ENCODE measurements around the gene TTLL8.

Gene TTLL8

DNA sequence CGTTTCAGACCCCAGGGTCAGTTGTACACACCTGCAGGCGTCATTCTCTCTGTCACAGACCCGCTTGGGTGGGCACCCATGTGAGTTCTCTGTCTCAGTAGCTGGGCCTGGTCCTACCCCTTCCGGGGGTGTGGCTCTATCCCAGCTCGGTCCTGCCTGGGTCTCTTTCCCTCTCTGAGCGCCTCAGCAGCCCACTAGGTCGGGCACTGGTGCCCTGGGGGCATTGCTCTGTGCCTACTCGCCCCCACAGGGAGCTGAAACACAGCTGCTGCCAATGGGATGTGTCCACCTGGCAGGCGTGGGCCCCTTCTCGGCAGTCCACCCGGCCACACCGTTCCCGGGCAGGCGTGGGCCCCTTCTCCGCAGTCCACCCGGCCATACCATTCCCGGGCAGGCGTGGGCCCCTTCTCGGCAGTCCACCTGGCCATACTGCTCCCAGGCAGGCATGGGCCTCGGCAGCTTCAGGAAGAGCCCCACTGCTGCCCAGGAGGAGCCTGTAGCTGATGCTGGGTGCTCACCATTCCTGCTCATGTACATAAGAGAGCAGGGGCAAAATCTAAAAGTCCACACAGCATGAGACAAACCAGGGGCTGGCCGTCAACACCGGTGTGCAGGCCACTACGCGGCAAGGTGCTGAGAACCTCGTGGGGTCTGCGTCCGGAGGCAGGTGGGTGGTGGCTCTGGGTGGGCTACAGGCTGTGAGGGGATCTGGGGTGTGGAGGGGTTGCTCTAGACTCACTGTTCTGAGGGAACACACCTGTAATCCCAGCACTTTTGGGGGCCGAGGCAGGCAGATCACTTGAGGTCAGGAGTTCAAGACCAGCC, 14.8 kb upstream of the TTLL8 start:
- H3F3A ChIP-seq (ENCODE audit: insufficient read depth, low read length), result no peaks in the 10 kb centered on the region
- no peaks in the 10 kb centered on the region for H3K9me2 ChIP-seq (replicated peaks; ENCODE audit: insufficient read depth, low read length)
- no peak overlapping the region for H2AFZ ChIP-seq (ENCODE audit: low read length)
- H3K36me3 ChIP-seq (replicated peaks; ENCODE audit: insufficient read depth, low read length), result no peaks in the 10 kb centered on the region
- no peaks in the 10 kb centered on the region for H3K9me3 ChIP-seq (replicated peaks; ENCODE audit: insufficient read depth, low read length)
- H3K79me2 ChIP-seq (ENCODE audit: low read length), result no peaks in the 10 kb centered on the region
- no peak overlapping the region for H3K27ac ChIP-seq (ENCODE audit: low read length)
- no peak overlapping the region for H3K4me2 ChIP-seq (ENCODE audit: low read depth, low read length)
- no peak overlapping the region for H3K9ac ChIP-seq (ENCODE audit: low read length)
- no peak for DNase-seq
- TF ChIP-seq EZH2 (optimal IDR thresholded peaks at IDR 0.05; ENCODE audit: low read depth, low read length), result no peak
- TF ChIP-seq, protein P1, sequence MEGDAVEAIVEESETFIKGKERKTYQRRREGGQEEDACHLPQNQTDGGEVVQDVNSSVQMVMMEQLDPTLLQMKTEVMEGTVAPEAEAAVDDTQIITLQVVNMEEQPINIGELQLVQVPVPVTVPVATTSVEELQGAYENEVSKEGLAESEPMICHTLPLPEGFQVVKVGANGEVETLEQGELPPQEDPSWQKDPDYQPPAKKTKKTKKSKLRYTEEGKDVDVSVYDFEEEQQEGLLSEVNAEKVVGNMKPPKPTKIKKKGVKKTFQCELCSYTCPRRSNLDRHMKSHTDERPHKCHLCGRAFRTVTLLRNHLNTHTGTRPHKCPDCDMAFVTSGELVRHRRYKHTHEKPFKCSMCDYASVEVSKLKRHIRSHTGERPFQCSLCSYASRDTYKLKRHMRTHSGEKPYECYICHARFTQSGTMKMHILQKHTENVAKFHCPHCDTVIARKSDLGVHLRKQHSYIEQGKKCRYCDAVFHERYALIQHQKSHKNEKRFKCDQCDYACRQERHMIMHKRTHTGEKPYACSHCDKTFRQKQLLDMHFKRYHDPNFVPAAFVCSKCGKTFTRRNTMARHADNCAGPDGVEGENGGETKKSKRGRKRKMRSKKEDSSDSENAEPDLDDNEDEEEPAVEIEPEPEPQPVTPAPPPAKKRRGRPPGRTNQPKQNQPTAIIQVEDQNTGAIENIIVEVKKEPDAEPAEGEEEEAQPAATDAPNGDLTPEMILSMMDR (IDR thresholded peaks at IDR 0.05; ENCODE audit: low read length), result no peak
- no peak for TF ChIP-seq EZH2phosphoT487 (IDR thresholded peaks at IDR 0.05; ENCODE audit: low read length)
- H3K4me1 ChIP-seq (ENCODE audit: low read length), result no peaks in the 10 kb centered on the region
- H3K4me3 ChIP-seq (ENCODE audit: low read length), result no peak overlapping the region
- peaks cover 62% of the 10 kb centered on the region for H3K27me3 ChIP-seq (replicated peaks; ENCODE audit: insufficient read depth, low read length)
- no peaks in the 10 kb centered on the region for H4K20me1 ChIP-seq (ENCODE audit: insufficient read depth, low read length)

DNA sequence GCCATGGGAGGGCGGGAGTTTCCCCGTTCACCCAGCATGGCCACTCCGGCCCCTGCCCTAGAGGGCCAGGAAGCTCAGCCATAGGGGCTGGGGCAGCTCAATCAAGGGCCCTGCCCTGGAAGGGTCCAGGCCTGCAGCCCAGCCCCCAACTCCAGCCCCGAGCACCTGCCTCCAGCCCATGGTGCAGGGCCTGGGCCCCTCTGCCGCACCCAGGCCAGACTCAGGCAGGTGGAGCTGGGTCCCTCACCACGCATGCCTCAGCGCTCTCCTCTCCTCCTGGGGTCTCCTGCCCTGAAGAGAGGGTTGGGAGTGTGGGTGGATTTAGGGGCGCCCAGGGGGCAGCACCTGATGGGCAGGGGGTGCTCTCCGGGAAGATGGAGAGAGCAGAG, 14.1 kb upstream of the TTLL8 start:
- Histone ChIP-seq H3K9me3 (replicated peaks; ENCODE audit: insufficient read depth, low read length) (no peaks in the 10 kb centered on the region), H3K9ac (ENCODE audit: low read length) (no peak overlapping the region), H3K79me2 (ENCODE audit: low read length) (no peaks in the 10 kb centered on the region), H3K27me3 (replicated peaks; ENCODE audit: insufficient read depth, low read length) (peaks cover 62% of the 10 kb centered on the region), H3F3A (ENCODE audit: insufficient read depth, low read length) (no peaks in the 10 kb centered on the region), H3K27ac (ENCODE audit: low read length) (no peak overlapping the region), H3K4me2 (ENCODE audit: low read depth, low read length) (no peak overlapping the region), H3K9me2 (replicated peaks; ENCODE audit: insufficient read depth, low read length) (no peaks in the 10 kb centered on the region), H3K4me3 (ENCODE audit: low read length) (no peak overlapping the region), H2AFZ (ENCODE audit: low read length) (no peak overlapping the region), H3K4me1 (ENCODE audit: low read length) (no peaks in the 10 kb centered on the region), H3K36me3 (replicated peaks; ENCODE audit: insufficient read depth, low read length) (no peaks in the 10 kb centered on the region), H4K20me1 (ENCODE audit: insufficient read depth, low read length) (no peaks in the 10 kb centered on the region)
- DNase-seq, result no peak
- TF ChIP-seq, protein P1 (IDR thresholded peaks at IDR 0.05; ENCODE audit: low read length), result no peak
- TF ChIP-seq EZH2phosphoT487 (IDR thresholded peaks at IDR 0.05; ENCODE audit: low read length) (no peak), EZH2 (optimal IDR thresholded peaks at IDR 0.05; ENCODE audit: low read depth, low read length) (no peak)

DNA sequence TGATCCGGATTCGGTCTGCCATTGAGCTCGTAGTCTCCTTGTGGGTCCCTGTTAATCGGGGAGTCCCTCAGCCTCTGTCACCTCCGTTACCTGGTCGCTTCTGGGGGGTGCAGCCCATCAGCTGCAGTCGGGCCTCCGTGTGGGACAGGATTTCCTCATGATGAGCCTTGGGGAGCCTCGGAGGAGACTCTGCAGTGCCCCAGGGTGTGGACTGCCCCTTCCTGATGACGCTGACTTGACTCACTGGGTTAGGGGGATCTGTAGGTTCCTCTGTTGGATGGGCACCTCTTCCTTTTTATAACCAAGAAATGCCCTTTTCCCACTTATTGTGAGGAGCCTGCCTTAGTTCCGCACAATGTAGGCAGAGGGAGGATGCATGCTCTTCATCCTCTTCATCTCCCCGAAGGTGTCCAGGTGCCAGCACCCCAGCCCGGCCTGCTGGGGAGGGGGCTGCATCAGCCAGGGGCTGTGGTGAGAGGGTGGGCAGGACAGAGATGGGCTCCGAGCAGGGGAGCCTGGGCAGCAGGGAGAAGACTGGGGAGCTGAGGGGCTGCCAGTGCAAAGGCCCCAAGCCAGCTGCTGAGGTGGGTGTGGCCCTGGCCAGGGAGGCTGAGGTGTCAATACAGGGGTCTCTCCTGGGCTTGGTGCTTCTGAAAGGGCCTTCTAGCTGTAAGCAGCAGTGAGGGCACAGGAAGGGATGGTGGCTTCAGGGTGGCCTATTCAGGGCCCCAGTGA, 13.5 kb upstream of the TTLL8 start:
- Histone ChIP-seq H3K9me3 (replicated peaks; ENCODE audit: insufficient read depth, low read length) (no peaks in the 10 kb centered on the region), H3K9ac (ENCODE audit: low read length) (no peak overlapping the region), H3K9me2 (replicated peaks; ENCODE audit: insufficient read depth, low read length) (no peaks in the 10 kb centered on the region), H3F3A (ENCODE audit: insufficient read depth, low read length) (no peaks in the 10 kb centered on the region), H3K4me1 (ENCODE audit: low read length) (no peaks in the 10 kb centered on the region), H3K4me3 (ENCODE audit: low read length) (no peak overlapping the region), H3K27me3 (replicated peaks; ENCODE audit: insufficient read depth, low read length) (peaks cover 62% of the 10 kb centered on the region), H3K79me2 (ENCODE audit: low read length) (no peaks in the 10 kb centered on the region), H3K4me2 (ENCODE audit: low read depth, low read length) (no peak overlapping the region), H3K36me3 (replicated peaks; ENCODE audit: insufficient read depth, low read length) (no peaks in the 10 kb centered on the region), H4K20me1 (ENCODE audit: insufficient read depth, low read length) (no peaks in the 10 kb centered on the region), H2AFZ (ENCODE audit: low read length) (no peak overlapping the region), H3K27ac (ENCODE audit: low read length) (no peak overlapping the region)
- TF ChIP-seq EZH2 (optimal IDR thresholded peaks at IDR 0.05; ENCODE audit: low read depth, low read length), result no peak
- TF ChIP-seq EZH2phosphoT487 (IDR thresholded peaks at IDR 0.05; ENCODE audit: low read length), result no peak
- TF ChIP-seq, protein P1 (IDR thresholded peaks at IDR 0.05; ENCODE audit: low read length), result no peak
- DNase-seq, result no peak
